Stimulated activated CD4-positive, alpha-beta T cell treated with anti-CD3 and anti-CD28 coated beads, Interleukin-4, amount 100 ng/mL, for 48 hours (primary cell): ENCODE results near the gene CAMLG.
A peak's percentile ranks its signal among the peaks of the same experiment; 100 is the strongest.
"Not testable (repeated sequence)": the region's sequence is repeated elsewhere in the genome, so short reads cannot be mapped to it uniquely, and the experiment has no call there.

Experiments used
- DNase-seq, 2 donors: peaks; one replicate each; pipeline ENCODE4 v3.0.0-alpha.2; 2020; ENCODE audit warnings: low read depth in 2 of 2

The CAMLG gene

DNA sequence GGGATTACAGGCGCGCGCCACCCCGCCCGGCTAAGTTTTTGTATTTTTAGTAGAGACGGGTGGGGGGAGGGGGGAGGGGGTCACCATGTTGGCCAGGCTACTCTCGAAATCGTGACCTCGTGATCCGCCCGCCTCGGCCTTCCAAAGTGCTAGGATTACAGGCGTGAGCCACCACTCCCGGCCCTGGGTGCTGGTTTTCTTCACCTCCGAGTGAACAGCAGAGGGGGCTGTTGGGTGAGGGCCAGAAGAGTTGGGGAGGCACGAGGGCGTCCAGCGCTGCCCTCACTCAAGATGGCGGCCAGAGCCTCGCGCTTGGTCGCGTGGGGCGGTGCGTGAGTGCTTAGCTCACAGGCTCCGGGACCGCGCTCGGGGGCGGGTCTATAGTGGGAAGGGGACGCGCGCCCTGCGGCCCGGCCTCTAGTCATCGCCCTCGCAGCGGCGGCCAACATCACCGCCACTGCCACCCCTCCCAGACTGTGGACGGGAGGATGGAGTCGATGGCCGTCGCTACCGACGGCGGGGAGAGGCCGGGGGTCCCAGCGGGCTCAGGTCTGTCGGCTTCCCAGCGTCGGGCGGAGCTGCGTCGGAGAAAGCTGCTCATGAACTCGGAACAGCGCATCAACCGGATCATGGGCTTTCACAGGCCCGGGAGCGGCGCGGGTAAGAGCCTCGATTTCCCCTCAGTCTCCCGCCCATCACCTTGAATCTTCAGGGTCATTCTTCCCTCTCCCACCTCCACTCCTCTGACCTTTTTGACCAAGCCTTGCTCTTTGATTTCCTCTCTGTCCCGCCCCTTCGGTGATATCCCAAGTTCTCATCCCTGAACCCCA is at the start of gene CAMLG:
TSS of gene CAMLG (plus strand) at position 416 of the 830 bp plus-strand sequence. CDS start at position 489, 73 bp downstream.
- DNase-seq: peak; percentile 94 to 97

DNA sequence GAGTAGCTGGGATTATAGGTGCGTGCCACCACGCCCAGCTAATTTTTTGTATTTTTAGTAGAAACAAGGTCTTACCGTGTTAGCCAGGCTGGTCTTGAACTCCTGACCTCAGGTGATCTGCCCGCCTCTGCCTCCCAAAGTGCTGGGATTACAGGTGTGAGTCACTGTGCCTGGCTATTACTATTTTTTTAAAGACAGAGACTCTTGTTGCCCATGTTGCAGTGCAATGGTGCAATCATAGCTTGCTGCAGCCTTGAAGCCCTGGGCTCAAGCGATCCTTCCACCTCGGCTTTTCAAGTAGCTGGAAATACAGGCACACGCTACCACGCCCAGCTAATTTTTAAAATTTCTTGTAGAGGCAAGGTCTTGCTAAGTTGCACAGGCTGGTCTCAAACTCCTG is 48.2 kb upstream of the CAMLG start:
- not testable (repeated sequence) for DNase-seq

DNA sequence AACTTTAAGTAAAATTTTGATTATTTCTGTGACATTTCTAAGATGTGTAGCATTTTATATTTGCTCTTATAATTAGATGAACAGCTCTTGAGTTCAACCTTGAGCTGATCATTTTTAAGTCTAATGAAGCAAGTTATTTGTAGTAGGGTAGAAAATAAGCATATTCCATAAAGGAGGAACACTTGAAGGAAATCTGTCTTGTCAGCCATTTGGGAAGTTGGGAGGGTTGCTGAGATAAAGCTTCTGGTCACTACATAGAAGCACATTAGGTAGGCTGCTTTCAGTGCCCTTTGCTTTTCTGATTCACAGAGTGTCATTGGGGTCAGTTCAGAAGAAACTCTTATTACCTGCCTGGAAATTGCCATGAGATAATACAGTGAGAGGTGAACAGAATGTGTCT is 45.6 kb upstream of the CAMLG start:
- DNase-seq: no peak

DNA sequence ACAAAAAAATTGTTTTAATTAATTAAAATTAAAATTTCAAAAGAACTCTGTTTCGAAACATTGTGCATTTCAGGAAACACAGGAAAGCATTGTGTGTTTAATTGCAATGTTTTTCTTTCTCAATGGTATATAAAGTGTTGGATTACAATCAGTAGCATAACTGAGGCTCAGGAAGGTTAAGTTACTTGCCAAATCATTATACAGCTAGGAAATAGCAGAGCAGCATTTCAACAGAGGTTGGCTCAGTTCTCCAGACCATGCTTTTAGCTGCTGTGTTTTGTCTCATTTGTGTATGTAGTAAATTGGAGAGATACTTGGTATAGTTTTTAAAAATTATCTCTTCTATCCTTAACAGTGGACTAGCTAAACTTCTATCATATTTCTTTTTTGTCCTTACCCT is 30.0 kb upstream of the CAMLG start:
- no peak for DNase-seq

DNA sequence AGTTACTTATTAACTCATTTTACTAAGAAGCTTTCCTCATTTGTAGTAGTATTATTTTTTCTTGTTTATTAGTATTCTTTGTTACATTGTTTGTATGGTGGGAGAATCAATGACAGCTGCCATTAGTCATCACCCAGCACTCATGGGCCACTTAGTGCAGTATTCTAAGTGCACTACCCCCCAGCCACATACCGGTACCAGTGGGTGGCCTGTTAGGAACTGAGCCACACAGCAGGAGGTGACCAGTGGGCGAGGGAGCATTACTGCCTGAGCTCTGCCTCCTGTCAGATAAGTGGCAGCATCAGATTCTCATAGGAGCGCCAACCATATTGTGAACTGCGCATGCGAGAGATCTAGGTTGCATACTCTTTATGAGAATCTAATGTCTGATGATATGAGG is 24.2 kb upstream of the CAMLG start:
- no peak for DNase-seq

GRCh38 chr5:134714541-134714940 is 23.8 kb upstream of the CAMLG start:
- no peak for DNase-seq

- not testable (repeated sequence) for DNase-seq
These were observed 22.9 kb upstream of the CAMLG start for GRCh38 chr5:134715466-134715865.

DNA sequence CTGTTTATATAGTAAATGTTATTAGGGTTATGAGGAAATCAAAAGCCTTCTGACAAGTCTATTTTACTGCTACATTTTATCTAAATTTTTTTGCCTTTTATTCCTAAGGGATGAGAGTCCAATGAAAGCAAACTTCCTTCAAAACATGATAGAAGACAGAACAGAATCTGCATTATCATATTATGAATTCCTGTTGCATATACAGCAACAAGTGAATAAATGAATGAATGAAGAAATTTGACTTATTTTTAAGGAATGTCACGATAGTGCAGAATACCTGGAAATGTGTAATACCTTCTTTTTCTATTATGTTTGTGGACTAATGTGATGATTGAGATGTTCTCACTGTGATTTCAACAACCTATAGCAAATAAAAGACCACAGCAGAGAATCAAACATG is 13.5 kb upstream of the CAMLG start:
- no peak for DNase-seq

- no peak for DNase-seq
These were observed 5.5 kb upstream of the CAMLG start for GRCh38 chr5:134732819-134733218.

- DNase-seq: no peak
These were observed 3.1 kb upstream of the CAMLG start for GRCh38 chr5:134735243-134735642.

DNA sequence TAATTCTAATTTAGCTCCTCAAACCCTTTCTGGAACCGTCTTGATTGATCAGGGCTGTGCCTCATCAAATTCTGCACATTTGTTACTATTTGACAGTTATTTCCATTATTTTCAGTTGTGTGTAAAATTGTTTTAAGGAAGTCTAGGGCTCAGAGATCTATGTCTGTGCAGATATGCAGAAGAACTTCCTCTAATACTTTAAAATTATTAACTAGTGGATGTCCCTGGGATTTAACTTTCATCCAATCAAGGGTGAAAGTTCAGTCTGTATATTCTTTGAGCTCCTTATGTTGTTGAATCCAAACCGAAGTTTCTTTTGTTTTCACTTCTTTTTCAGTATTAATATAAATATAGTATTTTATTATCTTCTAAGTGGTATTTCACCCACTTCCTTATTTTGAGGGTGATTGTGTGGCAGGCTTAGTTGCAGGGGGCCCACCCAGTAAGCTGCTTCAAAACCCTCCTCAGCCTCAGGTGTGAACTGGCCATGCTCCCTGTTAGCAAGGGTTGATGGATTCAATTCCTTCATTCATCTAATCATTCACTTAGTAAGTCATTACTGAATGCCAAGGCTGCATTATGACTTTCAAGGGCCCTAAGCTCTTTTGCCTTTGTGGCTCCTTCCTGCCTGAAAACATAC is 2.1 kb upstream of the CAMLG start:
- DNase-seq: no peak

GRCh38 chr5:134738963-134739661 is 764 bp downstream of the CAMLG start:
- DNase-seq: peak in 1 of 2 donors; percentile 8

DNA sequence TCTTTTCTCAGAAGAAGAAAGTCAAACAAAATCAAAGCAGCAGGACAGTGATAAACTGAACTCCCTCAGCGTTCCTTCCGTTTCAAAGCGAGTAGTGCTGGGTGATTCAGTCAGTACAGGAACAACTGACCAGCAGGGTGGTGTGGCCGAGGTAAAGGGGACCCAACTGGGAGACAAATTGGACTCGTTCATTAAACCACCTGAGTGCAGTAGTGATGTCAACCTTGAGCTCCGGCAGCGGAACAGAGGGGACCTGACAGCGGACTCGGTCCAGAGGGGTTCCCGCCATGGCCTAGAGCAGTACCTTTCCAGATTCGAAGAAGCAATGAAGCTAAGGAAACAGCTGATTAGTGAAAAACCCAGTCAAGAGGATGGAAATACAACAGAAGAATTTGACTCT is 2.7 kb downstream of the CAMLG start:
- DNase-seq: no peak

DNA sequence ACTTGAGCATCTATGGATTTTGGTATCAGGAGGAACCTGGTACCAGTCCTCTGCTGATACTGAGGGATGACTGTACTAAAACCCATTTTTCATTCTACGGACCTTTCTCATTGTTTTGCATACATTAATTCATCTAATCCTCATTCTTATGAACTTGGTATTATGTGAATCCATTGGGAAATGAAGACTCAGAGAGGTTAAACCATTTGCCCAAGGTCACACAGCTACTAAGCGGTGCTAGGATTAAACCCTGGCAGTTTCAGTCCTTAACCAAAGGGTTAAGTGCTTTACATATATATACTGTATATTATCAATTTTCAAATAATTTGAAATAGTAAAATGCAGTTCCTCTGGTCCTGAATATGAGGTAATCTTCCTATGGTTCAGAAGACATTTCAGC is 3.8 kb downstream of the CAMLG start:
- DNase-seq: no peak

GRCh38 chr5:134749415-134749814 is 11.1 kb downstream of the CAMLG start:
- DNase-seq: no peak

- DNase-seq: no peak
These were observed 19.8 kb downstream of the CAMLG start for GRCh38 chr5:134758176-134758503.

DNA sequence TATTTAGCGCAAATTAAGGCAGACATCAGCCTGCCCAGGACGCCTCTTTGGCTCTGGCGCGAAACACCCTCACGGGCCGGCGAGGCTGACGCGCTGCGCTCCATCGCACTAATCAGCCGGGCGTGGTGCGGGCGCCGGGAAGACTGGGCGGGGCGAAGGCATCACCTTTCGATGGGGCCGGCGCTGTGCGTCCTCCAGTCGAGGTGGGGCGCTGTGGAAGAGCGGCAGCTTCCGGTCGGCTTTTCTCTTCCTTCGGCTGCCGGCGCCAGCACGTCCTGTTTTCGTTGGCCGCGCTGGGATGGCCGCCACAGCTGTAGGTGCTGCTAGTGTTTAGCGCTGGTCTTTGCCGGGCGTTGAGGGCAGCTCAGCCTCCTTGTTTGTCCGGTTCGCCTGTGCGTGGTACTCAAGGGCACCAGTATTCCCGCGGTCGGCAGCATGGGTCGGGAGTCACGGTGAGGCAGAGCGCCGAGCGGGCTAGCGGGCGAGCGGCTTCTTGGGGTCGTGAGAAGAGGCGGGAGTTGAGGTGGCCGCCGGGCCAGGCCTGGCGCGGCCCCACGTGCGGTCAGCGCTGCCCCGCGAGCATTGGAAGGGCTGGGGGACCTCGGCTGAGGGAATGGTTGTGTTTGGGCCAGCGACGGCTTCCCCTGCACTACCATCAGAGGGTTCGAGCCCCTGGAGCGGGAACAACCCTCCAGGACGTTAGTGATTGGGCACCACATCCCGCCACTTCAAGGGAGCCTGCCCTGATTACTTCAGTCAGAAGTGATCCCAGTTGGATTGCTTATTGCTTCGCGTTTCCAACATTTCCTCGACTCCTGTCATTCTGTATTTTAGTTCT is 20.4 kb downstream of the CAMLG start, which contains the start of gene DDX46:
TSS of gene DDX46 (plus strand) at position 276 of the 838 bp plus-strand sequence. CDS start at position 436, 160 bp downstream.
- peak; percentile 94 for DNase-seq

DNA sequence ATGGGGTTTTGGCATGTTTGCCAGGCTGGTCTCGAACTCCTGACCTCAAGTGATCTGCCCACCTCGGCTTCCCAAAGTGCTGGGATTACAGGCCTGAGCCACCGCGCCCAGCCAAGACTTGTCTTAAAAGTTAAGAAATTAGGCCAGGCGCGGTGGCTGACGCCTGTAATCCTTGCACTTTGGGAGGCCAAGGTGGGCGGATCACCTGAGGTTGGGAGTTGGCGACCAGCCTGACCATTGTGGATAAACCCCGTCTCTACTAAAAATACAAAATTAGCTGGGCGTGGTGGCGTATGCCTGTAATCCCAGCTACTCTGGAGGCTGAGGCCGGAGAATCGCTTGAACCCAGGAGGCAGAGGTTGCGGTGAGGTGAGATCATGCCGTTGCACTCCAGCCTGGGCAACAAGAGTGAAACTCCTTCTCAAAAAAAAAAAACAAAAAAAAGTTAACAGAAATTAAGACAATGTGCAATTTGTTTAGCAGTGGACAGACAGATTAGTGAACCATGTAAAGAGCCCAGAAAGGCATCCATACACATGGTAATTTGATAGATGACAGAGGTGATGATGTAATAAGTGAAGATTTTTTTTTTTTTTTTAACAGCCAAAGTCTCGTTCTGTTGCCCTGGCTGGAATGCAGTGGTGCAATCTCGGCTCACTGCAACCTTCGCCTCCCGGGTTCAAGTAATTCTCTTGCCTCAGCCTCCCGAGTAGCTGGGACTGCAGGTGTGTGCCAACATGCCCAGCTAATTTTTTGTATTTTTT is 29.4 kb downstream of the CAMLG start:
- not testable (repeated sequence) for DNase-seq

- no peak for DNase-seq
These were observed 30.9 kb downstream of the CAMLG start for GRCh38 chr5:134769206-134769605.

DNA sequence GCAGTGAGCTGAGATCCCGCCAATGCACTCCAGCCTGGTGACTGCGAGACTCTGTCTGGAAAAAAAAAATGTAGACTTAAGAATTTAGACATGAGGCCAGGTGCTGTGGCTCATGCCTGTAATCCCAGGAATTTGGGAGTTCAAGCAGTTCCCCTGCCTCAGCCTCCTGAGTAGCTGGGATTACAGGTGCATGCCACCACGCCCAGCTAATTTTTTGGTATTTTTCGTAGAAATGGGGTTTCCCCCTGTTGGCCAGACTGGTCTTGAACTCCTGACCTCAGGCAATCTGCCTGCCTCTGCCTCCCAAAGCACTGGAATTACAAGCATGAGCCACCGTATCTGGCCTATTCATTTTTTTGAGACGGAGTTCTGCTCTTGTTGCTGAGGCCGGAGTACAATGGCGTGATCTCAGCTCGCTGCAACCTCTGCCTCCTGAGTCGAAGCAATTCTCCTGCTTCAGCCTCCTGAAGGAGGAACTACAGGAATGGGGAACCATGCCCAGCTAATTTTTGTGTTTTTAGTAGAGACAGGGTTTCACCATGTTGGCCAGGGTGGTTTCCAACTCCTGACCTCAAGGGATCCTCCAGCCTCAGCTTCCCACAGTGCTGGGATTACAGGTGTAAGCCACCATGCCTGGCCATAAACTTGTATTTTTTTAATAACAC is 34.2 kb downstream of the CAMLG start:
- DNase-seq: no peak
